ENCODE data around the gene MTMR6. TPM values are rescaled to one million over a fixed set of nuclear protein-coding genes. Genes with fewer than 3 reads are reported as not detected.
A peak's percentile ranks its signal among the peaks of the same experiment; 100 is the strongest.

MTMR6 gene
- total RNA-seq, 1 donor from 2014 or later, result 42.4 TPM

- DNase-seq (ENCODE audit: low spot score in 2 of 2) (no peak), FAIRE-seq (no peak)
Measured at GRCh38 chr13:25281193-25281934, 5.9 kb downstream of the MTMR6 start.

GRCh38 chr13:25280396-25280795, 6.9 kb downstream of the MTMR6 start:
- FAIRE-seq (no peak), DNase-seq (ENCODE audit: low spot score in 2 of 2) (no peak)

GRCh38 chr13:25276748-25277147, 10.5 kb downstream of the MTMR6 start:
- FAIRE-seq, result no peak
- no peak for DNase-seq (ENCODE audit: low spot score in 2 of 2)

DNA sequence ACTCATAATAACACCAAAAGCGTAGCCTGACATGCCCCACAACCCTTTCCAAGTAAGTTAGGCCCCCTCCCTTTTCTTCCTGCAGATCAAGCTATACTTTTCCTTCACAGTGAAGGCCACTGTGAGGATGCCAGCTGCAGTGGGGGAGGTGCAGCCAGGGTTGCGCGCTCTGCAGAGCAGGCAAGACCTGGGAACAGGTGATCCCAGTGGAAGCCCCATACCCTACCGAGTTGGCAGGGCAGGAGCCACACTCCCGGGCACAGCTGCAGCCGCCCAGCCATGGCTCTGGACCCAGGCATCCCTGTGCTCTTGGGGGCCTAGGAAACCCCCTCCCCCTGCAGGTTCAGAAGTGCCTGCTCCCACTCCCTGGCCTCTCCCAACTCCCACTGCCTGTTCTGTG, 18.7 kb downstream of the MTMR6 start:
- FAIRE-seq, result no peak
- DNase-seq (ENCODE audit: low spot score in 2 of 2), result no peak

GRCh38 chr13:25267715-25268114, 19.6 kb downstream of the MTMR6 start:
- FAIRE-seq (no peak), DNase-seq (ENCODE audit: low spot score in 2 of 2) (no peak)

DNA sequence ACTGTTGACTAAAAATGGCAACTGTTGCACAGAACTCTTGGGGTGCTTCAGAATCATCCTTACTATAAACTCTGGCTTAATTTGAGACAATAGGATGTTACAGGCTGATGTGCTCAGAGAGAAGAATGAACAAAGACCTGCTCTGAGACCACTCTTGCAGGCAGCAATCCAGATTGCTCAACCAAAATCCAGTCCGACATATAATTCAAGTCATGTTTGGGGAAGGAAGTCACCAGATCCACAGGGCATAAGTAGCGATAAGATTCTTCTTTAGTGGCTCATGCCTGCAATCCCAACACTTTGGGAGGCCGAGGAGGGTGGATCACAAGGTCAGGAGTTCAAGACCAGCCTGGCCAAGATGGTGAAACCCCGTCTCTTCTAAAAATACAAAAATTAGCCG, 20.6 kb downstream of the MTMR6 start:
- DNase-seq (ENCODE audit: low spot score in 2 of 2), result no peak
- FAIRE-seq, result no peak

DNA sequence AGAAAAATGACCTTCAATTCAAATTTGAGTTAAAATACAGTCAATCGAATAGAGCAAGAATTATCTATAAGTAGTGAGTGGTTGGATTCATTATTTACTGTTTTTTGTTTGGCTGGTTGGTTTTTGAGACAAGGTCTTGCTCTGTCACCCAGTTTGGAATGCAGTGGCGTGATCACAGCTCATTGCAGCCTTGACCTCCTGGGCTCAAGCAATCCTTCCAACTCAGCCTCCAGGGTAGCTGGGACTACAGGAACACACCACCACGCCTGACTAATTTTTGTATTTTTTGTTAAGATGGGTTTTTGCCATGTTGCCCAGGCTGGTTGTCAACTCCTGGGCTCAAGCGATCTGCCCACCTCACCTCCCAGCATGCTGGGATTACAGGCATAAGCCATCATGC, 25.0 kb downstream of the MTMR6 start:
- FAIRE-seq (no peak), DNase-seq (ENCODE audit: low spot score in 2 of 2) (no peak)

DNA sequence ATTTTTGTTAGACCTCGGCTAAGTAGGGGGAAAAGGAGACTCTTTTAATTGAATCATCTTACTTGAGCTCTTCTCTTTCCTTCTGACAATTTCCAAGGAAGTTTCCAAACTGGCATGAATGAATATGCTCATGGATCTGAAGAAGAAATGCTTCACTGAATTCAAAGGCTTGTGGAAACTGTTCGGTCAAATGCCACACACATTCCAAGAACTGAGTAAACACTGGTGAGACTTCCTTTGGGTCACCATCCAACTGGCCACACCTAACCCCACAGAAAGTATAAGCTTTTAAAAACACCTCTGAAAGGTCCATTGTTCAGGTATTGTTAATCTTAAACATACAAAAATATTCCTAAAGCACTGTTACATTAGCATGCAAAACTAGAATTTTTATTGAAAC, 33.6 kb downstream of the MTMR6 start:
- no peak for DNase-seq (ENCODE audit: low spot score in 2 of 2)
- no peak for FAIRE-seq

DNA sequence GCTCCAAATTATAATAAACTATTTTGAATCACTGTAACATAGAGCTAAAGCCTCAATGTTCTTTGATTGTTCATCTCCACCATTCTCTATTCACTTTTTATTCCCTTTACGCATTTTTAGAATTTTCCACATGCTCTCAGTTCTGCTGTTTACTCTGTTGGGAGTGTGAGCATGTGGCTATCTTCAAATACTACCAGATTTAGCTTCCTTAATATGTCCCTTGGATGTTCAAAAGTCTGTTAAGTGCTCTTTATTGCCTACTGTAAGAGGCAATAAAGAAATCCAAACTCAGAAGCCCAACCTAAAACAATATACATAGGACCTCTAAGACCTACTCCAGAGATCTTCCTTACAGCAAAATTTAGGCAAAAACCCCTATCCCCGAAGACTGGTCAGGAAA, 34.5 kb downstream of the MTMR6 start:
- no peak for DNase-seq (ENCODE audit: low spot score in 2 of 2)
- FAIRE-seq, result no peak

DNA sequence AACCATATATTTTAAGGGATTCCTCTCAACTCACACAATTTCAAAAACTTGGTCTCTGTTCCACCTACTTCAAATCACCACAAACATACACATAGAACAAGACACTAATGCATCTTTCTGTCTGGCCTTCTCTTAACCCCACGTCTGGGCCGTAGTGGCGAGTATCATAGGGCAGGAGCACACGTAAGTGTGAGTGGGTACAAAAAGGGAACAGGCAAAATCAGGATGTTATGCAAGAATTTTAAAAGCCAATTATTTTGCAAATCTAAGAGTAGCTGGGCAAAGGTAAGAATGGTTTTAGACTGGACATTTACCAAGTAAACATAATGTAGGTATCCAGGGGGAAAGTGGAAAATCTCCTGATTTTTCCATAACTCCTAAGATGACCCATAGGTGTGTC, 35.1 kb downstream of the MTMR6 start:
- FAIRE-seq (no peak), DNase-seq (ENCODE audit: low spot score in 2 of 2) (no peak)

DNA sequence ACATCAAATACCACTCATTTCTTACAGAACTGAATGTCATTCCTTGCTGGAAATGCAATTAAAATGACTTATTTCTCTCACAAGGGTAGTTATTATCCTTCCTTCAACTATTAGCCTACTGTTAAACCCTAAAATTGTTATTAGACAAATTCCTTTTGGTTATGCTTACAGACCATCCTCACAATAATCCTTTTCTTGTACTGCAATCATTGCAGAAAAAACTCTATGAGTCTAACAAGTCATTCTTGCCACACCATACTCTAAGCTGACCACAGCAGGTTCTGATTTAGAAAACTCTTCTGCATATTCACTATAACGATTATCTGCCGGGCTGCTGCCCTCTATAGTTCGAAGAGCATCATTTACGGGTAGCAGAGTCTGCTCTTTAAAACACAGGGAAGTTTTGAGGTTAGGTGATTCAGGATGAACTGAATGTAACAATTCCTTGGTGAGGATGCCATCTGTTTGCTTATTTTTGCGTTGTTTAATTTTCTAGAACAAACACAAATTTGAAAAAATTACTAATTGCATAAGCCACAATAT, 38.2 kb downstream of the MTMR6 start:
- FAIRE-seq (peak; percentile 83), DNase-seq (ENCODE audit: low spot score in 2 of 2) (peak; percentile 12 to 22)

- FAIRE-seq (no peak), DNase-seq (ENCODE audit: low spot score in 2 of 2) (no peak)
Measured at GRCh38 chr13:25248071-25248470, 39.2 kb downstream of the MTMR6 start.

DNA sequence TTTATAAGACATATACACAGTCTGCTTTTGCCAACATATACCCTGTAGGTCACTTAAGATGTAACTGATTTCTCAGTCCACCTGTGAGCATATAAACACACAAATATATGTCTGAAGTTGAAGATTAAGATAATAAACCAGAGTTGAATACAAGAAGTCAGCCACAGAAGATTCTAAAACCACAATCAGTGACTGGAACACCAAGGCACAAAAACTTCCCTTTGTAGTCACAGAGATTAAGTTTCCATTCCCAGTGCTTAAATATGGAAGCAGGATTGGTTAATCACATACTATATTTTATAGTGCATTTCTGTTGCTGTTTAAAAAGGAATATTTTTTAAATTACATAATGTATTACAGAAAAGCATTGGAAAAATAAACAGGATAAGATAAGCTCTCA, 39.9 kb downstream of the MTMR6 start:
- no peak for DNase-seq (ENCODE audit: low spot score in 2 of 2)
- FAIRE-seq, result no peak

DNA sequence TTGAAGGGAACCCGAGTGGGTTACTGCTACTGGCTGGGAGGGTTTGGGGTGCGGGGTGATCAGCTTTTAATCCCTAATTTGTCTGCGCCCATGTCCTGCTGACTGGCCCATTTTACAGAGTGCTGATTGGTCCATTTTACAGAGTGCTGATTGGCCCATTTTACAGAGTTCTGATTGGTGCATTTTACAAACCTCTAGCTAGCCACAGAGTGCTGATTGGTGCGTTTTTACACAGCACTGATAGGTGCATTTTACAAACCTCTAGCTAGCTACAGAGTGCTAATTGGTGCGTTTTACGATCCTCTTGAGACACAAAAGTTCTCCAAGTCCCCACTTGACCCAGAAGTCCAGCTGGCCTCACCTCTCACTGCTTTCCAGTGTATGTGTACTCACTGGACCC, 43.2 kb downstream of the MTMR6 start:
- FAIRE-seq, result no peak
- no peak for DNase-seq (ENCODE audit: low spot score in 2 of 2)

- FAIRE-seq, result no peak
- DNase-seq (ENCODE audit: low spot score in 2 of 2), result no peak
Measured at GRCh38 chr13:25242956-25243355, 44.3 kb downstream of the MTMR6 start.

DNA sequence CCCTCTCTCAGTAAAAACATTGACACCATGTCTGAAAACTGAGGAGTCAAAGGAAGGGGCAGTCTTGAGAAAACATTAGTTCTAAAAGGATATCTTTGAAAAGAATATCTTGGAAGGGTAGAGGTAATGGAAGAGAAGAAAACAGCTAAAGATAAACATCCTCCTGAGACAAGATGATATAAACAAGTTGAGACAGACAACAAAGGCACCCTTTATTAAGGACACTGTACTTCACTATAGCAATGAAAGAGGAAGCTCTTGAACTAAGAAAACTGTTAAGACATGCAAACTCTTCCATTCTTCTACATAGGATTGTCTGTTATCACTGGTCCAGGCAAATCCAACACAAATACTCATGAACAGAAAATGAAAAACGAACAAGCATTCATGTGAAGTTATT, 46.3 kb downstream of the MTMR6 start:
- FAIRE-seq, result no peak
- no peak for DNase-seq (ENCODE audit: low spot score in 2 of 2)

GRCh38 chr13:25237083-25237482, 50.2 kb downstream of the MTMR6 start:
- DNase-seq (ENCODE audit: low spot score in 2 of 2), result no peak
- no peak for FAIRE-seq

- DNase-seq (ENCODE audit: low spot score in 2 of 2), result no peak
- no peak for FAIRE-seq
Measured at GRCh38 chr13:25233861-25234260, 53.4 kb downstream of the MTMR6 start.

DNA sequence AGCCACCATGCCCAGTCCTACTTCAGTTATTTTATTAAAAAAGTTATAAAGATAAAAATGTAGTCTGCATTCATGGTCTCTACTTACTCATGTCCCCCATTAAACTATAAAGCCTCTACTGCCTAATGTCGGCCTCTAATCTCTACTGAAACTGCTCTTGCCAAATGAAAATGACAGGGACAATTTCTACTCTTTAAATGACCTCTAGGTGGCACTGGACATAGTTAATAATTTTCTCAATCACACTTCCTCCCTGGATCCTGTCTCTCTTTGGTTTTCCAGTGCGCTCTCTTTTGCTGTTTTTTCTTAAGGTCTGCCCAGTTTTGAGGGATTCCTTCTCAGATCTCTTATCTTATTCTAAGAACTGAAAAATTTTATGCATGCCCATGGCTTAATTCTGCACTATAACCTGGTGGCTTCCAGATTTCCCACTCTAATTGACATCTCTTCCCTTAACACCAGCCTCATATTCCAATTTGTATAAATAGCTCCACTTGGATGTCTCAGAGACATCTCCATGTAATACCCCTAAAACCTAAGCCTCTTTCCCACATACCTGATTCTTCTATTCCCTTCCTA, 54.3 kb downstream of the MTMR6 start:
- FAIRE-seq, result peak; percentile 59
- DNase-seq (ENCODE audit: low spot score in 2 of 2), result peak in 1 of 2 donors; percentile 26

GRCh38 chr13:25231517-25231916, 55.8 kb downstream of the MTMR6 start:
- FAIRE-seq (no peak), DNase-seq (ENCODE audit: low spot score in 2 of 2) (no peak)

GRCh38 chr13:25227690-25228089, 59.6 kb downstream of the MTMR6 start:
- no peak for DNase-seq (ENCODE audit: low spot score in 2 of 2)
- FAIRE-seq, result no peak

- FAIRE-seq (no peak), DNase-seq (ENCODE audit: low spot score in 2 of 2) (no peak)
Measured at GRCh38 chr13:25225970-25226369, 61.3 kb downstream of the MTMR6 start.

Measured in frontal cortex (tissue), 4 donors.